Brain microvascular endothelial cell (primary cell): ENCODE measurements around the gene GTF3C5.

Source experiments
- DNase-seq: peaks from one replicate; pipeline ENCODE4 v3.0.0-alpha.2; 2020
- H3K27ac ChIP-seq: fragments of 250-450 bp; sonication (Bioruptor Pico); 2 replicates; pipeline ENCODE4 v1.5.1; 2020; ENCODE audit warnings: mild to moderate bottlenecking, moderate library complexity
- H3K27me3 ChIP-seq: fragments of 250-450 bp; sonication (Bioruptor Pico); replicated peaks from 2 replicates; pipeline ENCODE4 v1.5.1; 2020; ENCODE audit warnings: mild to moderate bottlenecking
- H3K36me3 ChIP-seq: fragments of 250-450 bp; sonication (Bioruptor Pico); replicated peaks from 2 replicates; pipeline ENCODE4 v1.5.1; 2020; ENCODE audit warnings: mild to moderate bottlenecking
- H3K4me3 ChIP-seq: 2 replicates; pipeline ENCODE4 v1.5.1; 2011; ENCODE audit warnings: low read depth, mild to moderate bottlenecking, control low read depth, low read length, moderate library complexity
- CTCF ChIP-seq: IDR thresholded peaks from 2 replicates; pipeline ENCODE4 v1.5.1; 2011; ENCODE audit warnings: low read depth, mild to moderate bottlenecking, moderate library complexity, low read length, control low read depth, inconsistent platforms; ENCODE audit errors: missing control alignments
- in situ Hi-C: cut with HindIII; loops from 2 replicates; pipeline ENCODE4 v1.10.0; 2017; ENCODE audit warnings: low sequenced_read_pairs, low pct_ligation_motif_present

The GTF3C5 gene

GRCh38 chr9:132985489-132985888, 45.3 kb upstream of the GTF3C5 start:
- Histone ChIP-seq H3K27ac (no peak overlapping the region), H3K4me3 (no peak overlapping the region), H3K36me3 (no peaks in the 10 kb centered on the region), H3K27me3 (peaks cover 26% of the 10 kb centered on the region)
- no peak for DNase-seq
- in situ Hi-C loops: no loop called here
- TF ChIP-seq CTCF: no peak

DNA sequence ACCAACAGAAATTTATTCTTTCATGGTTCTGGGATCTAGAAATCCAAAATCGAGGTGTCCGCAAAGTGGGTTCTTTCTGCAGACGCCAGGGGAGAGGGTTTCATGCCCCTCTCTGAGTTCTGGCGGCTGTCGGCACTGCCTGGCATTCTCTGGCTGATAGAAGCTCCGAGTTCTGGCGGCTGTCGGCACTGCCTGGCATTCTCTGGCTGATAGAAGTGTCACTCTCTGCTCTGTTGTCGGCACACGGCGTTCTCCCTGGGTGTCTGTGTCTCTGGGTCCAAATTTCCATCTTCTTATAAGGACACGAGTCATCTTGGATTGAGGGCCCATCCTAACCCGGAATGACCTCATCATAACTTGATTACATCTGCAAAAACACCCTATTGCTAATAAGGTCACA, 44.7 kb upstream of the GTF3C5 start:
- H3K27ac ChIP-seq: no peak overlapping the region
- H3K27me3 ChIP-seq: peaks cover 25% of the 10 kb centered on the region
- no peaks in the 10 kb centered on the region for H3K36me3 ChIP-seq
- no peak for DNase-seq
- H3K4me3 ChIP-seq: no peak overlapping the region
- in situ Hi-C loops: no loop called here
- no peak for TF ChIP-seq CTCF

DNA sequence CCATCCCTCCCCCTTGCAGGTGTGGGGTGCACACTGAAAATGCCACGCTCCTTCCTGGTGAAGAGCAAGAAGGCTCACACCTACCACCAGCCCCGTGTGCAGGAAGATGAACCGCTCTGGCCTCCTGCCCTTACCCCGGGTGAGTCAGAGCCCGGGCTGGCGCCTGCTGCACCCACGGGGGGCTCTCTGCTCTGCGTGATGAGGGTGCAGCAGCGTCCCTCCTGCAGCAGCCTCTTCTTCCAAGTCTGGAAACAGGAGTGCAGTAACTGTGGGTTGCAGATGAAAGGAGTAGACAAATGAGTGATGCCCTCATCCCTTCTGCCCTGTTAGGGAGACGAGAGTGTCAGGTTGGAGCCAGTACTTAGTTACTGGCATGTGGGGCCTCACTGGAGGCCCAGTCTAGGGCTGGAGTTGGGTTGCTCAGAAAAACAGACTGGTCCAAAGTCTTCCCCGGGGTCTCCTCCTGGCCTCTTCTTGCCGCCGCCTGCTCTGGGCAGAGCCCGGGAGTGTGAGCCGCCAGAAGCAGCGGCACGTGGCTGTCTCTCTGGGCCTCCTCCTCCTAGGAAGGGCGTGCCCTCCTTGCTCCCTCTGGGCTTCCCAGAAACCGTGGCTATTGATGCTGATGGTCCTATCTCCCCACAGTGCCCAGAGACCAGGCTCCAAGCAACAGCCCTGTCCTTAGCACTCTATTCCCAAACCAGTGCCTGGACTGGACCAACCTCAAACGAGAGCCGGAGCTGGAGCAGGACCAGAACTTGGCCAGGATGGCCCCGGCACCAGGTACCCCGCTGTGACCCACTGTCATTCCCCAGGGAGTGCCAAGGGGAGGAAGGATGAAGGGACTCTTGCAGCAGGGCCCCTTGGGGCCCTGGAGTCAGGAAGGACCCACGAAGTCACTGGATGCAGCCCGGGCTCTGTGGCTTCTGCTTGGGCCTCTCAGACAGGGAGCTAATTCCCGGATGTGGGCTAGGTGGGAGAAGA, 43.9 kb upstream of the GTF3C5 start:
- in situ Hi-C loops: no loop called here
- peaks cover 30% of the 10 kb centered on the region for H3K27me3 ChIP-seq
- no peaks in the 10 kb centered on the region for H3K36me3 ChIP-seq
- no peak overlapping the region for H3K4me3 ChIP-seq
- TF ChIP-seq CTCF: no peak
- DNase-seq: no peak
- no peak overlapping the region for H3K27ac ChIP-seq

GRCh38 chr9:132988244-132989013, 42.4 kb upstream of the GTF3C5 start:
- no peak for DNase-seq
- no peak for TF ChIP-seq CTCF
- Histone ChIP-seq H3K4me3 (no peak overlapping the region), H3K27ac (no peak overlapping the region), H3K27me3 (peaks cover 37% of the 10 kb centered on the region), H3K36me3 (no peaks in the 10 kb centered on the region)
- in situ Hi-C loops: no loop called here

GRCh38 chr9:132989014-132989310, 41.8 kb upstream of the GTF3C5 start:
- H3K36me3 ChIP-seq: no peaks in the 10 kb centered on the region
- no peak for DNase-seq
- in situ Hi-C loops: no loop called here
- no peak overlapping the region for H3K4me3 ChIP-seq
- TF ChIP-seq CTCF: no peak
- no peak overlapping the region for H3K27ac ChIP-seq
- peaks cover 43% of the 10 kb centered on the region for H3K27me3 ChIP-seq
